Lower leg skin (tissue), 4 donors: ENCODE measurements around the gene RHOG. TPM values are rescaled to one million over a fixed set of nuclear protein-coding genes. Genes with fewer than 3 reads are reported as not detected.
"Not testable (repeated sequence)": the region's sequence is repeated elsewhere in the genome, so short reads cannot be mapped to it uniquely, and the experiment has no call there.

Source experiments
- DNase-seq, 2 donors: peaks; one replicate each; pipeline ENCODE4 v3.0.0-alpha.2; 2019; ENCODE audit warnings: low spot score in 2 of 2
- H3K4me3 ChIP-seq: fragments of 200-600 bp; sonication (generic); 2 replicates; pipeline ENCODE4 v1.5.1; 2017; ENCODE audit warnings: mild to moderate bottlenecking, low read depth; ENCODE audit not compliant: poor library complexity, severe bottlenecking
- CTCF ChIP-seq, 3 donors: fragments of 450-650 bp; IDR thresholded peaks; one replicate each; pipeline ENCODE4 v1.5.1; 2016; ENCODE audit warnings: antibody characterized with exemption in 3 of 3, mild to moderate bottlenecking in 3 of 3, moderate library complexity in 2 of 3
- POLR2A ChIP-seq, 2 donors: fragments of 450-650 bp; IDR thresholded peaks; one replicate each; pipeline ENCODE4 v1.6.1; 2016 to 2017; ENCODE audit warnings: antibody characterized with exemption in 2 of 2, mild to moderate bottlenecking in 1 of 2, moderate library complexity in 1 of 2
- WGBS, 2 donors: methylation state at CpG; one replicate each; pipeline ENCODE4 v1.1.5; 2018; 5-methylcytosine and 5-hydroxymethylcytosine counted together
- intact Hi-C: fragments of 100-400 bp; cut with DNase I; formaldehyde crosslinking; loops from one replicate; pipeline ENCODE4 v1.15.0; 2023; ENCODE audit warnings: low total_unique reads
- total RNA-seq, 4 donors: library from RNA; depleted of rRNA; stranded (reverse); fragments of >200 nt; gene quantifications; one replicate each; pipeline ENCODE4 v1.1.0, GENCODE V29; 2016

RHOG gene
- total RNA-seq, 4 donors from 2014 or later, result 57.0 to 75.9 (median 64.0) TPM

GRCh38 chr11:3816673-3817072 lies 24.1 kb downstream of the RHOG start:
- intact Hi-C loops, result no loop called here
- H3K4me3 ChIP-seq, result no peak overlapping the region
- TF ChIP-seq CTCF (IDR thresholded peaks at IDR 0.05) (no peak), POLR2A (IDR thresholded peaks at IDR 0.05) (no peak)
- WGBS, 2 donors, result 83 to 86% methylated on average over 2 of the region's 2 CpGs
- no peak for DNase-seq

DNA sequence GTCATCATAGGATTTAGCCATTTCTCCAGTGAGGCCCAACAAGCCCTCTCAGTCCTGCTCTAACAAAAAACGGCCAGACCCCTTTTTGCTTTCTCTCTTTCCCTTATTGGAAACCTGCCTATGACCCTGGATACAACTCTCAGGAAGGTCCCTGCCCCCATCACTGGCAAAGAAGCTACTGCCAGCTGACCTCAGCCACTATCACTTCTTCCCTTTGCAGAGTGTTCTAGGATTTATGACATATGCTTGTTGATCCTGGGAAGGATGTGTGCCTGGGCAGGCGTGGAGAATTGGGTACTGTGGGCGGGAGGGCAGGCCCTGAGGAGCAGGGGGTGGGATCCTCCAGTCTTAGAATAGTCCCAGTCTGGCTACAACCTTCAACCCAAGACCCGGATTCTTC lies 24.9 kb downstream of the RHOG start:
- DNase-seq, result no peak
- H3K4me3 ChIP-seq, result no peak overlapping the region
- no peak for TF ChIP-seq POLR2A (IDR thresholded peaks at IDR 0.05)
- no peak for TF ChIP-seq CTCF (IDR thresholded peaks at IDR 0.05)
- 75 to 78% methylated on average over 4 of the region's 4 CpGs for WGBS, 2 donors
- intact Hi-C loops, result no loop called here

DNA sequence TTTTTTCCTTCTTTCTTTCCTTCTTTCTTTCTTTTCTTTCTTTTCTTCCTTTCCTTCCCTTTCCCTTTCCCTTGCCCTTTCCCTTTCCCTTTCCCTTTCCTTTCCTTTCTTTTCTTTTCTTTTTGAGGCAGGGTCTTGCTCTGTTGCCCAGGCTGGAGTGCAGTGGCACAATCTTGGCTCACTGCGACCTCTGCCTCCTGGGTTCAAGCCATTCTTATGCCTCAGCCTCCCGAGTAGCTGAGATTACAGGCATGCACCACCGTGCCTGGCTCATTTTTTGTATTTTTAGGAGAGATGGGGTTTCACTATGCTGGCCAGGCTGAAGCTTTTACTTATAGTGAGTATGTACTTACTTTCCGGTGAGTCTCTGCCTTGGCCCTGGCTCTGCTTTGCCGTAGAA lies 25.9 kb downstream of the RHOG start:
- H3K4me3 ChIP-seq, intact Hi-C loops, DNase-seq: not testable (repeated sequence)
- 89 to 95% methylated on average over 5 of the region's 5 CpGs for WGBS, 2 donors

GRCh38 chr11:3810951-3811350 lies 29.8 kb downstream of the RHOG start:
- H3K4me3 ChIP-seq, result no peak overlapping the region
- intact Hi-C loops, result no loop called here
- WGBS, 2 donors, result 86 to 92% methylated on average over 4 of the region's 4 CpGs
- DNase-seq, result no peak
- TF ChIP-seq CTCF (IDR thresholded peaks at IDR 0.05), result no peak
- no peak for TF ChIP-seq POLR2A (IDR thresholded peaks at IDR 0.05)

DNA sequence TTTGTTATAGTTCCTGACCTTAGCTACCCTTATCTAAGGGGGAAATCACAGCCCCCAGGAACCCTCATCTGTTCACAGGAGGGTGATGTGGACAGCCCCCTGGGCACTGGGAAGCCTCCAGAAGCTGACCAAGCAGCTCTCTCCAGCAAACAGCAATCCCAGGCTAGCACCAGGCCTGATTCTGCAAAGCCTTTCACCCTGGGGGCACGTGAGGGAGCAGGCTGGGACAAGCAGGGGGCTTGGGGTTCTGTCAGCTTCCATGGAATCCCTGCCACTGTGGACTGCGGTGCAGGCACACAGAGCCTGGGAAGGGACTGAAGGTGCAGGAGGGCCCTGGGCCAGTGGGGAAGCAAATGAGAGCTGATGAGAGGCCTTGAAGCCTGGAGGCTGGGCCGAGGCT lies 30.3 kb downstream of the RHOG start:
- no peak for DNase-seq
- WGBS, 2 donors, result 61 to 63% methylated on average over 2 to 3 of the region's 3 CpGs
- no peak overlapping the region for H3K4me3 ChIP-seq
- intact Hi-C loops, result no loop called here
- TF ChIP-seq CTCF (IDR thresholded peaks at IDR 0.05) (no peak), POLR2A (IDR thresholded peaks at IDR 0.05) (no peak)

DNA sequence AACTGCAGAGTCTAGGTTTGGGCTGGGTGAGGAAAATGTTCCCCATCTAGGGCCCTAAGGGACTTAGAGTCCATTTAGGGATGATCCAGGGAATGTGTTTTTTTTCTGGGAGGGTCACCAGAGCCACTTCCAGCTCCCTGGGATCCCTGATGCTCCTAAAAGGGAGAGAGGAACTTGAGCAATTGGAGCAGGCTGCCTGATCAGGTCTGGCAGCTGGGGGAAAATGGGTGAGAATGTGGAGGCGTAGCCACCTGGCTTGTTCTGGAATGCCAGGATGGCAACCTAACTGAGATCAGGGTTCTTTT lies 31.2 kb downstream of the RHOG start:
- DNase-seq, result no peak
- no peak for TF ChIP-seq POLR2A (IDR thresholded peaks at IDR 0.05)
- TF ChIP-seq CTCF (IDR thresholded peaks at IDR 0.05), result no peak
- no peak overlapping the region for H3K4me3 ChIP-seq
- 47 to 75% methylated on average over 1 of the region's 1 CpG for WGBS, 2 donors
- intact Hi-C loops, result no loop called here
